Mesangial cell (primary cell): ENCODE measurements around the gene KDR. TPM values are rescaled to one million over a fixed set of nuclear protein-coding genes. Genes with fewer than 3 reads are reported as not detected.

Source experiments
- total RNA-seq: library from RNA; depleted of rRNA; stranded (reverse); fragments of >200 nt; gene quantifications from 2 replicates; pipeline ENCODE4 v1.2.3, GENCODE V29; 2015

The KDR gene
- total RNA-seq = under 0.01 and 0.25 TPM in 2 replicates

DNA sequence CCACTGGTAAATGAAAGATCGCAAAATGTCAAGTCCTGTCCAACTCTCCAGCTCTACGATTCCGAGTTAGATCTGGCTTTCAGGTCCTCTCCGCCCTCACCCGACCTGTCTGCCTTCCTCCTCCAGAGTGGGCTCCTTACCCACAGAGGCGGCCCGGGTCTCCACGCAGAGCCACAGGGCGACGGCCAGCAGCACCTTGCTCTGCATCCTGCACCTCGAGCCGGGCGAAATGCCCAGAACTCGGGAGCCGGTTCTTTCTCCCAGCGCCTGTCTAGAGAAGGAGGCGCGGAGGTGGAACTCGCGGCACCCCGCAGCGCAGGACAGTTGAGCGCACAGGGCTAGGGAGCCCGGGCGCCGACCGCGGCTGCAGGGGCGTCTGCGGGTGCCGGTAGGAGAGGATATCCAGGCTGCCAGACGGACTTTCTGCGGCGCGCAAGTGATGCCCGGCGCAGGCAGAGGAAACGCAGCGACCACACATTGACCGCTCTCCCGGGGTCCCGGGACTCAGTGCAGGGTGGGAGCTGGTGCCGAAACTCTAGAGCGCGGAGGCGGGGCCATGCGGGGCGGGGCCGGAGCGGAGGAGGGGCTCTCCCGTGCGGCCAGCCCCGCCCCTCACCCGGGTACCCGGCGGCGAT is at the start of gene KDR:
KDR (minus strand) TSS at position 509 of the 635 bp plus-strand sequence; CDS start at position 207, 302 bp downstream.

Other genes starting within 250 kb of the KDR start
- 9.0 and 11.7 TPM in 2 replicates for gene SRD5A3, start 220.6 kb upstream of the KDR start, total RNA-seq